HG03442 (cell line): ENCODE results near the gene VWA1.
"Not testable (repeated sequence)": the region's sequence is repeated elsewhere in the genome, so short reads cannot be mapped to it uniquely, and the experiment has no call there.

ENCODE experiments used
- ATAC-seq: cut with Tn5 transposase; IDR thresholded peaks from one replicate; pipeline ENCODE4 v1.9.1; 2021; ENCODE audit warnings: mild to moderate bottlenecking, moderate library complexity; ENCODE audit not compliant: unreplicated experiment

Gene VWA1

DNA sequence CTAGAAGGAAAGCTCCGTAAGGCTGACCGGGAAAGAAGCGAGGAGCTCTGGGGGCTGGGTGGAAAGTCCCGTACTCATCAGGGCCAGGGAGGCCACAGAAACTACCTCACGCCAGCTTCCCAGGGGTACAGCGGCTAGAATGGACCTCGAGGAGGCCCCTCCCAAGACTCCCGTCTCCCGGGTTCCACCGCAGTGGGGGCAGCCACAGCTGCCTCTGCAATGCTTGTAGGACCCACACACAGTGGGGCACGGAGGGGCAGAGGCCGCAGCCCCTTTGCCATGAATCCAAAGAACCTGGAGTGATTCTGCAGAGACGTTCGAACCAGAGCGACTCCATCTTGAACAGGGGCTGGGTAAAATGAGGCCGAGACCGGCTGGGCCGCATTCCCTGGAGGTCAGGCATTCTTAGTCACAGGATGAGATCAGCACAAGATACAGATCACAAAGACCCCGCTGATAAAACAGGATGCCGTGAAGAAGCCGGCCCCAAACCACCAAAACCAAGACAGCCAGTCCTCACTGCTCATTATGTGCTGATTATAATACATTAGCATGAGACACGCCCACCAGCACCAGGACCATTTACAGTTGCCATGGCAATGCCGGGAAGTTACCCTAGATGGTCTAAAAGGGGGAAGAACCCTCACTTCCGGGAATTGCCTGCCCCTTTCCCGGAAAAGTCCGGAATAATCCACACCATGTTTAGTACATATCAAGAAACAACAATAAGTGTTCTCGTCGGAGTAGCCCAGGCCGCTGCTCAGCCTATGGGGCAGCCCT, 12.8 kb upstream of the VWA1 start:
- ATAC-seq: no peak

GRCh38 chr1:1423245-1423597, 12.3 kb upstream of the VWA1 start:
- ATAC-seq: no peak

DNA sequence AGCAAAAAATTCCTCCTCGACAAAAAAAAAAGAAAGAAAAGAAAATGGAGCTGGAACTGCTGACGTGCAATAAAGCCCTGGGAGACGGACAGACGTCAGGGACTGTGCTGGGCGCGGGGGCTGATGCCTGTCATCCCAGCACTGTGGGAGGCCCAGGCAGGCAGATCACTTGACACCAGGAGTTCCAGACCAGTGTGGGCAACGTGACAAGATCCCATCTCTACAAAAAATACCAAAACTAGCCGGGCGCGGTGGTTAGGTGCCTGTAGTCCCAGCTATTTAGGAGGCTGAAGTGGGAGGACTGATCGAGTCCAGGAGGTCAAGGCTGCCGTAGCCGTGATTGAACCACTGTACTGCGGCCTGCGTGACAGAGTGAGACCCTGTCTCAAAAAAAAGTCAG, 10.8 kb upstream of the VWA1 start:
- ATAC-seq: no peak

GRCh38 chr1:1425426-1425752, 10.1 kb upstream of the VWA1 start:
- no peak for ATAC-seq

DNA sequence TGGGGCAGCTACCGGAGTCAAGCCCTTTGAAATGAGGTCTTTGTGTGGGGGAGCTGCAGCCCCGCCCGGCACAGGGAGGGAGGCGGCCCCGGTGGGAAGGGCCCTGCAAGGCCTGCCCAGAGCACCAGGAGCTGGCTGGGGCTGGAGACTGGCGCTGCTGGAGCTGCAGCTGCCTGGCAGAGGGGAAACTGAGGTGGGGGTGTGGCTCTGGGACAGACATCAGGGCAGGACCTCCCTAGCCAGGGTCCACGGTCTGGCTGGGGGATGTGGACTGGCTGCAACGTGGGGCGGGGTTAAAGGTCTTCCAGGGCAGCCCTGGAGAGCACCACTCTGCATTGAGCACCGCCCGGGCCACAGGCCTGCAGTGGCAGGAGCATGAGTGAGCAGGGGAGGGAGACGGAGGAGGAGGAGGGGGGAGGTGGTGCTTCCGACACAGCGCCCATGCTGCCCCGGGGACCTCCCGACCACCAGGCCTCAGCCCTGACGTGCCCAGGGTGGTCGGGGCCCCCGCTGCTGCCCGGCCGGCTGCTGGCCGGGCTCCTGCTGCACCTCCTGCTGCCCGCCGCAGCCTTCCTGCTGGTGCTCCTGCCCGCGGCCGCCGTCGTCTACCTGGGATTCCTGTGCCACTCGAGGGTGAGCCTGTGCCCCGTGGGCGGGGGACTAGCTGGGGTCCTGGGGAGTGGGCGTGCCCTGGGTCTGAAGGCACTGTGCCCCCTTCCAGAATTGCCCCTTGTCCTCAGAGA, 9.6 kb upstream of the VWA1 start:
- no peak for ATAC-seq

- ATAC-seq: no peak
Measured at GRCh38 chr1:1426496-1427105, 8.9 kb upstream of the VWA1 start.

- no peak for ATAC-seq
Measured at GRCh38 chr1:1427106-1427819, 8.2 kb upstream of the VWA1 start.

DNA sequence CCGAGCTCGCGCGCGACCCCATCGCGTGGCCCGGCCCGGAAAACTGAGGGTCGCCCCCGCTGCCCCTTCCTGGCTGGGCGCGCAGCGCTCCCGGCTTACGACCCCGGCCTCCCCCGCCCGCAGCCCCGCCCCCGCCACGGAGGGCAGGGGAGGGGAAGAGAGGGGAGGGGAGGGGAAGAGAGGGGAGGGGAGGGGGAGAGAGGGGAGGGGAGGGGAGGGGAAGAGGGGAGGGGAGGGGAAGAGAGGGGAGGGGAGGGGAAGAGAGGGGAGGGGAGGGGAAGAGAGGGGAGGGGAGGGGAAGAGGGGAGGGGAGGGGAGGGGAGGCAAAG, 7.7 kb upstream of the VWA1 start:
- no peak for ATAC-seq

GRCh38 chr1:1428174-1428573, 7.3 kb upstream of the VWA1 start:
- ATAC-seq: no peak

DNA sequence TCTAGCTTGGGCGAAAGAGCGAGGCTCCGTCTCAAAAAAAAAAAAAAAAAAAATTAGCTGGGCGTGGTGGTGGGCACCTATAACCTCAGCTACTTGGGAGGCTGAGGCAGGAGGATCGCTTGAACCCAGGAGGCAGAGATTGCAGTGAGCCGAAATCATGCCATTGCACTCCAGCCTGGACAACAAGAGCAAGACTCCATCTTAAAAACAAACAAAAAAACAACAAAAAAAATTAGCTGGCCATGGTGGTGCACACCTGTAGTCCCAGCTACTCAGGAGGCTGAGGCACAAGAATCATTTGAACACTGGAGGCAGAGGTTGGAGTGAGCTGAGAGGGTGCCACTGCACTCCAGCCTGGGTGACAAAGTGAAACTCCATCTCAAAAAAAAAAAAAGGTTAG, 6.5 kb upstream of the VWA1 start:
- not testable (repeated sequence) for ATAC-seq

GRCh38 chr1:1429671-1430073, 5.8 kb upstream of the VWA1 start:
- no peak for ATAC-seq

DNA sequence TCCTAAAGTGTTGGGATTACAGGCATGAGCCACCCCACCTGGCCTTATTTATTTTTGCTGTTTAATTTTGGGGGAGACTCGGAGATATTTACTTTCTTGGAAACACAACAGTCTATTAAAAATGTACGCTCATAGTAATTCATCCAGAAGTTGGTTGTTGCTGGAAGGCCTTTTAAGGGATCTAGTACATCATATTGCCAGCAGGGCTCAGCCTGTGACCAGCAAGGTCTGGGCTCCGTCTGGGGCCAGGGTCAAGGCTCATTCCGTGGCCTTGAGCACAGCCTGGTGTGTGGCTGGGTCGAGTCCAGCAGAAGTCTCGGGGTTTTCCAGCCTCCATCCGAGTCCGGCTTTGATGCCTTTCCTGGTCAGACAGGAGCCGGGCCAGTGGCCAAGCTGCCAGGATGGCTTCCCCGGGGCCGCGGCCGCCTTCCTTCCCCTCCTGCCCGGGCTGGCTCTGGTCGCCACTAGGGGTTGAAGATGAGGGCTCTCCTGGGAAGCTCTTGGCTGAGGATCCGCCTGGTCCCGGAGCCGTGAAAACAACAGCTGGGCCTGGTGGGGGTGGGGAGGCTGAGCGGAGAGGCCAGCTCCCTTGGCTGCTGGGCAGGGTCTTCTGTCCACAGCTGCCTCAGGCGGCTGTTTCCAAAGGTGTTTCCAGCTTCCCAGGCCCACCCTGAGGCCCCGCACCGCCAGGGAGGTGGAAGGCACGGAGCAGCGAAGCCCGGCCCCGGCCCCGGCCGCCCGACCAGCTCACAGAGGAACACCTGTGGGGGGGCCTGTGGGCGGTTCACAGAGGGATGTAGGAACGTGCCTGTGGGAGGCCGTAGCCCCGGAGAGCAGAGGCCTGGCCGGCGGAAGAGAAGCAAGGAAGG, 5.1 kb upstream of the VWA1 start:
- no peak for ATAC-seq

GRCh38 chr1:1430992-1431844, 4.3 kb upstream of the VWA1 start:
- no peak for ATAC-seq

- no peak for ATAC-seq
Measured at GRCh38 chr1:1431845-1432273, 3.6 kb upstream of the VWA1 start.

- no peak for ATAC-seq
Measured at GRCh38 chr1:1432274-1432950, 3.1 kb upstream of the VWA1 start.

GRCh38 chr1:1432951-1433803, 2.3 kb upstream of the VWA1 start:
- ATAC-seq: no peak

- ATAC-seq: no peak
Measured at GRCh38 chr1:1433804-1434130, 1.7 kb upstream of the VWA1 start.

- no peak for ATAC-seq
Measured at GRCh38 chr1:1434131-1434823, 1.2 kb upstream of the VWA1 start.
